Measurements from ENCODE around the gene OR2T29. TPM values are rescaled to one million over a fixed set of nuclear protein-coding genes. Genes with fewer than 3 reads are reported as not detected.
"Not testable (repeated sequence)": the region's sequence is repeated elsewhere in the genome, so short reads cannot be mapped to it uniquely, and the experiment has no call there.

OR2T29 gene, protein sequence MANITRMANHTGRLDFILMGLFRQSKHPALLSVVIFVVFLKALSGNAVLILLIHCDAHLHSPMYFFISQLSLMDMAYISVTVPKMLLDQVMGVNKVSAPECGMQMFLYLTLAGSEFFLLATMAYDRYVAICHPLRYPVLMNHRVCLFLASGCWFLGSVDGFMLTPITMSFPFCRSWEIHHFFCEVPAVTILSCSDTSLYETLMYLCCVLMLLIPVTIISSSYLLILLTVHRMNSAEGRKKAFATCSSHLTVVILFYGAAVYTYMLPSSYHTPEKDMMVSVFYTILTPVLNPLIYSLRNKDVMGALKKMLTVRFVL
- not detected in 2 replicates for total RNA-seq (2014; rRNA removed; shearing (Covaris generic); ENCODE audit: low replicate concordance)

- in situ Hi-C loops (cut with HindIII; ENCODE audit: low pct_unique_long_range_greater_than_20kb, low sequenced_read_pairs); DNase-seq (ENCODE audit: low read depth): not testable (repeated sequence)
Observed at GRCh38 chr1:248562672-248563071, at the start of gene OR2T29. Gene OR2T29, minus strand, starts transcription at chr1:248562772. Its CDS starts 3,281 bp downstream, at chr1:248559491.

DNA sequence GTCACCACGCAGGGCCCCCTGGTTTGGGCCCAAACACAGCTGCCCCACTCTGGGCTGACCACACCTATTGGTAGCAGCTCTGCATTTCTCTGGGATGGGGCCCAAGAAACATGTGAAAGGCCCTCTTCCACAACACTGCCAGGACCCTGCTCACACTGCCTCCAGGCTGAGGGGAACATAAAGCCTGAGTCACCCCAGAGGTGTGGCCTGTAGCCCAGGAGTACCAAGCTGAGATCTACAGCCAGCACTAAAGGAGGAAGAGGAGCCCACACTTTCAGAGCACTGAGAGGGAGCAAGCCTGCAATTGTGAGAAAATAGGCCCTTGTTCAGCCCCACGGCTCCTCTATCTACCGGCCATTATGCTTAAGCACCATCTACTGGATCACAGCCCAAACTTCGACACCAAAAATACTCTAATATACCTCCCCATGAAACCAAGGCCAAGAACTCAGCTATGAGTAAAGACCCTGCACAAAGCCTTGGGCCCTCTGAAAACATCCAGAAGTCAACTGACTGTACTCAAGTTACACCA is 49.4 kb upstream of the OR2T29 start:
- DNase-seq (ENCODE audit: low read depth), result no peak
- in situ Hi-C loops (cut with HindIII; ENCODE audit: low pct_unique_long_range_greater_than_20kb, low sequenced_read_pairs), result no loop called here

DNA sequence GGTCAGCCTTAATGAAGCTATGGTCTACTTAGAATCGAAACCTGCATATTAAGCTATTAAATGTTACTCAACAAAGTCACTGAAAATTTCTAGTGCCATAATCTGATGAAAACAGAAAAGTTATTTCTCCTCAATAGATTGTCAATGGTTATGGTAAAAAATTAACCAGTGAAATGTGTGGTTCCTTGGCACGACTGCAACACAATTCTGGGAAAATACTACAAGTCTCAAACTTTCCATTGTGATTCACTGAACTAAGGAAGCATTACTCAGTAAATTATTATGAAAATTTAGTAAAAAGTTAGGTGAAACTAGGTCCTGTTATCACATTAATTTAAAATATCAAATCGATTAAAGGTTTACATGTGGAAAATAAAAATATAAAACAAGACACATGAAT is 47.7 kb upstream of the OR2T29 start:
- in situ Hi-C loops (cut with HindIII; ENCODE audit: low pct_unique_long_range_greater_than_20kb, low sequenced_read_pairs), result no loop called here
- DNase-seq (ENCODE audit: low read depth), result no peak

GRCh38 chr1:248599396-248599795 is 36.8 kb upstream of the OR2T29 start:
- in situ Hi-C loops (cut with HindIII; ENCODE audit: low pct_unique_long_range_greater_than_20kb, low sequenced_read_pairs), result no loop called here
- DNase-seq (ENCODE audit: low read depth), result no peak

DNA sequence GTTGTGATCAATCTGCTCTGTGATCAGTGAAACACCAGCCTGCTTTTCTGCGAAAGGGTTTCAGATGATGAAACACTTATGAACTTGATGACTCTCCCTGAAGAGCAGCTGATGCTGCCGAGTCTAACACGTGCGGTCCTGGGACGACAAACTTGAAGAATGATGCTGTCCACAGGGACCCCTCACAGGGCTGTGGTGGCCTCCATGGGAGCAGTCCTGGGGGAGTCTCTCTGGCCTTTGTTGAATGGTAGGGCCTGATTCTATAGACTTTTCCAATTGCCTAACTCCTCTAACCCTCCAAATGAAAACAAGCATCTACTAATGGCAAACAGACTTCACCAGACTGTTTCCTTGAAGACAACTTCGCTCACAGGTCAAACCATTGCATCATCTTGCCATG is 35.0 kb upstream of the OR2T29 start, which contains the start of gene OR2T10:
Gene OR2T10 (minus strand): TSS at position 112 of the 400 bp plus-strand sequence. CDS start 3,932 bp downstream, outside the sequence.
- in situ Hi-C loops (cut with HindIII; ENCODE audit: low pct_unique_long_range_greater_than_20kb, low sequenced_read_pairs), result no loop called here
- no peak for DNase-seq (ENCODE audit: low read depth)

DNA sequence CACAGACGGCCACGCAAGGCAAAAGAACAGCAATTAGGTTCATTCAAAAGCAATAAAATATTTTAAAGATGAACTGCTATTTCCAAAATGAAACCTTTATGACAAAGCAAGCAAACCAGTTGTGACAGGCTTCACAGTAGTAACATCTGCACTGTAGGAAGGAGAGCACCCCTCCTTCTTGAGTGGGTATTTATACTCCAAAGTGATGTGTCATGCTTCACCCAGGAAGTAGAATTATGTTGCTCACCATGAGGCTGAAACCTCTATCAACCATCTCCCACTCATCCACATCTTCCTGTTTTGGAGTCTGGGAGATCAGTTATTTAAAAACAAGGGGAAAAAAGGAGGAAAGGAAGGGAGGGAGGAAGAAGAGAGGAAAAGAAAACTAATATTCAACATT is 34.0 kb upstream of the OR2T29 start:
- DNase-seq (ENCODE audit: low read depth), result no peak
- in situ Hi-C loops (cut with HindIII; ENCODE audit: low pct_unique_long_range_greater_than_20kb, low sequenced_read_pairs), result no loop called here

DNA sequence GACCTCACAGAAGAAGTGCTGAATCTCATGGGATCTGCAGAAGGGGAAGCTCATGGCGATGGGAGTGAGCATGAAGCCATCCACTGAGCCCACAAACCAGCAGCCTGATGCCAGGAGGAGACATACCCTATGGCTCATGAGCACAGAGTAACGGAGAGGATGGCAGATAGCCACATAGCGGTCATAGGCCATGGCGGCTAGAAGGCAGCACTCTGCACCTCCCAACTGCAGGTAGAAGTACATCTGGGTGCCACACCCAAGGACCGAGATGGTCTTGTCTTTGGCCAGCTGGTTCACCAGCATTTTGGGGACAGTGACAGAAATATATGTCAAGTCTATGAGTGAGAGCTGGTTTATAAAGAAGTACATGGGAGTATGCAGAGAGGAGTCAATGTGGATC is 30.7 kb upstream of the OR2T29 start:
- in situ Hi-C loops (cut with HindIII; ENCODE audit: low pct_unique_long_range_greater_than_20kb, low sequenced_read_pairs), result no loop called here
- DNase-seq (ENCODE audit: low read depth), result no peak

DNA sequence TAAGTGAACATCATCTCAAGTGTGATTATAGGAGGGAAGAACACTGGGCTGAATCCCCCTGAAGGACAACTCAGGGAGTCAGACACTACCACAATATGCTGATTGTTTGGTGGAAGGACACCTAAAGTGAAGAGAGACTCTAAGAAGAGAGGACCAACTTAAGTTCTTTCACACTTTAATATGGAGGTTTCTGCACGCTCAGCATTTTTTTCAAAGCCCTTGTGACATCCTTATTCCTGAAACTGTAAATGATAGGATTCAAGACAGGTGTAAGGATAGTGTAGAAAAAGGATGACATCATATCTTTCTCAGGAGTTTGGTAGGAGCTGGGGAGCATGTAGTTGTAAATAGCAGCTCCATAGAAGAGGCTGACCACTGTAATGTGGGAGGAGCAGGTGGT is 30.1 kb upstream of the OR2T29 start:
- no peak for DNase-seq (ENCODE audit: low read depth)
- in situ Hi-C loops (cut with HindIII; ENCODE audit: low pct_unique_long_range_greater_than_20kb, low sequenced_read_pairs), result no loop called here

- in situ Hi-C loops (cut with HindIII; ENCODE audit: low pct_unique_long_range_greater_than_20kb, low sequenced_read_pairs), result no loop called here
- DNase-seq (ENCODE audit: low read depth), result no peak
Observed at GRCh38 chr1:248590055-248590454, 27.5 kb upstream of the OR2T29 start.

GRCh38 chr1:248589334-248589733 is 26.8 kb upstream of the OR2T29 start:
- in situ Hi-C loops (cut with HindIII; ENCODE audit: low pct_unique_long_range_greater_than_20kb, low sequenced_read_pairs), result no loop called here
- no peak for DNase-seq (ENCODE audit: low read depth)

DNA sequence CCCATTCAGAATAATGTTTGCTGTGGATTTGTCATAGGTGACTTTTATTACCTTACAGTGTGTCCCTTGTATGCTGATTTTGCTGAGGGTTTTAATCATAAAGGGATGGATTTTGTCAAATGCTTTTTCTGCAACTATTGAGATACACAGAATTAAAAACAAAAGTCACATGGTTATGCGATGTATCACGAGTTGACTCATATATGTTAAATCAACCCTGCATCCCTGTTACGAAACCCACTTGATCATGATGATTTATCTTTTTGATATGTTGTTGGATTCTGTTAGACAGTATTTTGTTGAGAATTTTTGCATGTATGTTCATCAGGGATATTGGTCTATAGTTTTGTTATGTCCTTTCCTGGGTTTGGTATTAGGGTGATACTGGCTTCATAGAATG is 22.7 kb upstream of the OR2T29 start:
- in situ Hi-C loops (cut with HindIII; ENCODE audit: low pct_unique_long_range_greater_than_20kb, low sequenced_read_pairs), result no loop called here
- DNase-seq (ENCODE audit: low read depth), result no peak

DNA sequence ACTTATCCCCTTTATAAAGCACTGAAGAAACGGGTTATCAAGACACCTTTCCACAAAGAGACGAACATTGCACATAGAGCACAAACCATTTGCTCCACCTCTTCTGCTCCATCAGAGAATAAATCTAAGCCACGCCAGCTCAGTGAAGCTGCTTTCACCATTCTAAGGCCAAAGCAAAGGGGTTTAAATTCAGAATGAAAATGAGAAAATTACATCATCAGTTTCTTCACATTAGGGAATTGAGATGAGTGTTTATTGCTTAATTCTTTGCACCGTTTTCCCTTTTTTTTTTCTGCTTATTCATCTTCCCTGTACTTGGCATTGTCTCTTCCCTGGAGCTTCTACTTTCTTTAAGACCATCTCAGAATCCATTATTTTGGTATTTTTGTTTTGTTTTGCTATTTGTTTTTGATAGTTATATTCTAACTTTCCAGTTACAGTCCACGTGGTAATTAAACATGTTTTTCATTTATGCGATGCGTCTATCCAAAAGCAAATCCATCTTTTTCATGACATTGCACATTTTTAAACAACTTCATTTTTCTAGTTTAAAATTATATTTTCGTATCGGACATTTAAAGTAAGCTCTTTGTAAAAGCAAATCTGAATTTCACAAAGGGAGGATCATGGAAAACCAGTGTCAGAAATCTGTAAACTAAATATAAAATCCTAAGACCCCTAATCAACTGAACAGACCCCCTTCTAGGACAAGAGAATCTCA is 13.8 kb upstream of the OR2T29 start:
- DNase-seq (ENCODE audit: low read depth), result no peak
- in situ Hi-C loops (cut with HindIII; ENCODE audit: low pct_unique_long_range_greater_than_20kb, low sequenced_read_pairs), result no loop called here

DNA sequence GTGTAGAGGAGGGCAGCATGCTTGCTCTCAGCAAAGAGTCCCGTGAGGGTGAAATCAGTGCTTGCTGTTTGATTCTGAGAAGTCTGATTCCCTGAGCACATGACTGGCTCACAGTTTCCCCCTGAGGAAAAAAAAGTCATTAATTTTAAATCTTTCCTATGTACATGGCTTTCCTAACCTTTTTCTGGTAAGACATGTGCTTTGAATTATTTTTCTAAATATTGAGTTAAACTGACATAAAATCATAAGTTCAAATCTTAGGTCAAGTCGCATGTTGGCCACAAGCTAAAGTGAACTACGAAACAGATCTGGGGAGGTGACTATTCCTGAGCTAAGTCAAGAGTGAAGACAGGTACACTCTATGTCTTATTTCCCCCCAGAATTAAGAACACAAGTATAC is 12.1 kb upstream of the OR2T29 start, which contains the start of gene OR2T34:
Gene OR2T34 (minus strand): TSS at position 101 of the 400 bp plus-strand sequence. CDS start 0 bp downstream, at position 101.
- DNase-seq (ENCODE audit: low read depth); in situ Hi-C loops (cut with HindIII; ENCODE audit: low pct_unique_long_range_greater_than_20kb, low sequenced_read_pairs): not testable (repeated sequence)

DNA sequence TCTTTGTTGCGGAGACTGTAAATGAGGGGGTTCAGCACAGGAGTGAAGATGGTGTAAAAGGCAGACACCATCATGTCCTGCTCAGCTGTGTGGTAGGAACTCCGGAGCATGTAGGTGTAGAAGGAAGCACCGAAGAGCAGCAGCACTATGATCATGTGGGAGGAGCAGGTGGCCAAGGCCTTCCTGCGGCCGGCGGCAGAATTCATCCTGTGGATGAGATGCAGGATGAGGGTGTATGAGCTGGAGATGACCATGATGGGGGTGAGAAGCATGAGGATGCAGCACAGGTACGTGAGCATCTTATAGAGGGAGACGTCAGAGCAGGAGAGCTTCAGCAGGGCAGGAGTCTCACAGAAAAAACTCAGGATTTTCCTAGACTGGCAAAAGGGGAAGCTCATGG is 11.3 kb upstream of the OR2T29 start:
- in situ Hi-C loops (cut with HindIII; ENCODE audit: low pct_unique_long_range_greater_than_20kb, low sequenced_read_pairs); DNase-seq (ENCODE audit: low read depth): not testable (repeated sequence)

- in situ Hi-C loops (cut with HindIII; ENCODE audit: low pct_unique_long_range_greater_than_20kb, low sequenced_read_pairs); DNase-seq (ENCODE audit: low read depth): not testable (repeated sequence)
Observed at GRCh38 chr1:248572049-248572448, 9.5 kb upstream of the OR2T29 start.

DNA sequence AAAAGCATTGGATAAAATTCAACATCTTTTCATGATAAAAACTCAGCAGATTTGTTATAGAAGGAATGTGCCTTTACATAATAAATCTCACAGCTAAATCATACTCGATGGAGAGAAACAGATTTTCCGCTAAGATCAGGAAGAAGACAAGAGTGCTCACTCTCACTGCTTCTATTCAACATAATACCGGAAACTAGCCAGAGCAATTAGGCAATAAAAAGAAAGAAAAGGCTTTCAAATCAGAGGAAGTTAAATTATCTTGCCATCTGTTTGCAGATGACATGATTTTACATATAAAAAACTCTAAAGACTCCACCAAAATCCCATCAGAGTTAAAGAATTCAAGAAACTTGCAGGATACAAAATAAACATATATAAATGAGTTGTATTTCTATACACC is 8.2 kb upstream of the OR2T29 start:
- DNase-seq (ENCODE audit: low read depth); in situ Hi-C loops (cut with HindIII; ENCODE audit: low pct_unique_long_range_greater_than_20kb, low sequenced_read_pairs): not testable (repeated sequence)

GRCh38 chr1:248569049-248569448 is 6.5 kb upstream of the OR2T29 start:
- in situ Hi-C loops (cut with HindIII; ENCODE audit: low pct_unique_long_range_greater_than_20kb, low sequenced_read_pairs); DNase-seq (ENCODE audit: low read depth): not testable (repeated sequence)

- DNase-seq (ENCODE audit: low read depth); in situ Hi-C loops (cut with HindIII; ENCODE audit: low pct_unique_long_range_greater_than_20kb, low sequenced_read_pairs): not testable (repeated sequence)
Observed at GRCh38 chr1:248565530-248566373, 3.2 kb upstream of the OR2T29 start.

All from Caki2 (cell line).